PC-9 (cell line): Measurements from ENCODE around the gene INPP5A. TPM values are rescaled to one million over a fixed set of nuclear protein-coding genes. Genes with fewer than 3 reads are reported as not detected.

Experiments used
- BruUV-seq: library from RNA; stranded (reverse); fragments of 400-500 nt; replicated peaks from 2 replicates; lab custom pipeline; 2021; lab: Mats Ljungman, UMichigan
- CTCF ChIA-PET: fragments of 300-600 bp; sonication (Branson Sonifier 250); formaldehyde crosslinking; loops from one replicate; lab custom pipeline; 2022; ENCODE audit warnings: antibody characterized with exemption; lab: Charles Lee
- POLR2A ChIA-PET: fragments of 300-600 bp; sonication (Branson Sonifier 250); formaldehyde crosslinking; loops from one replicate; lab custom pipeline; 2022; ENCODE audit warnings: antibody characterized with exemption; ENCODE audit not compliant: unreplicated experiment; lab: Charles Lee
- DNase-seq, 2 experiments: peaks; one replicate each; pipeline versions ENCODE4 v3.0.0 to v3.0.0-alpha.2; 2015 to 2022; ENCODE audit warnings: mixed read lengths in 1 of 2
- H2AFZ ChIP-seq: fragments of 200-600 bp; sonication (generic); 2 replicates; pipeline ENCODE4 v1.8.1; 2017; ENCODE audit warnings: antibody characterized with exemption
- H3F3A ChIP-seq: fragments of 200-600 bp; sonication (generic); 2 replicates; pipeline ENCODE4 v1.8.1; 2017; ENCODE audit warnings: antibody characterized with exemption, mild to moderate bottlenecking, low read depth; ENCODE audit not compliant: insufficient read depth
- H3K27ac ChIP-seq: fragments of 200-600 bp; sonication (generic); 2 replicates; pipeline ENCODE4 v1.6.1; 2016; ENCODE audit warnings: mixed run types
- H3K27me3 ChIP-seq: fragments of 200-600 bp; sonication (generic); 2 replicates; pipeline ENCODE4 v1.6.1; 2016; ENCODE audit warnings: low read depth, mixed run types; ENCODE audit not compliant: insufficient read depth
- H3K36me3 ChIP-seq: fragments of 200-600 bp; sonication (generic); 2 replicates; pipeline ENCODE4 v1.6.1; 2016; ENCODE audit warnings: low read depth, mixed run types
- H3K4me1 ChIP-seq: fragments of 200-600 bp; sonication (generic); replicated peaks from 2 replicates; pipeline ENCODE4 v1.6.1; 2016; ENCODE audit warnings: mixed run types; ENCODE audit not compliant: insufficient read depth
- H3K4me2 ChIP-seq: fragments of 200-600 bp; sonication (generic); 2 replicates; pipeline ENCODE4 v1.6.1; 2017; ENCODE audit warnings: mixed run types
- H3K4me3 ChIP-seq: fragments of 200-600 bp; sonication (generic); 2 replicates; pipeline ENCODE4 v1.6.1; 2016; ENCODE audit warnings: mixed run types
- H3K79me2 ChIP-seq: fragments of 200-600 bp; sonication (generic); 2 replicates; pipeline ENCODE4 v1.6.1; 2017; ENCODE audit warnings: low read depth, mixed run types
- H3K9me2 ChIP-seq: fragments of 200-600 bp; sonication (generic); 2 replicates; pipeline ENCODE4 v1.8.1; 2017; ENCODE audit warnings: mild to moderate bottlenecking; ENCODE audit not compliant: insufficient read depth
- H3K9me3 ChIP-seq: fragments of 200-600 bp; sonication (generic); 2 replicates; pipeline ENCODE4 v1.8.1; 2016; ENCODE audit warnings: low read depth; ENCODE audit not compliant: insufficient read depth
- H4K20me1 ChIP-seq: fragments of 200-600 bp; sonication (generic); 2 replicates; pipeline ENCODE4 v1.8.1; 2017; ENCODE audit not compliant: insufficient read depth
- EZH2 ChIP-seq: fragments of 200-600 bp; sonication (generic); IDR thresholded peaks from 2 replicates; pipeline ENCODE4 v1.8.0; 2017; ENCODE audit warnings: antibody characterized with exemption, low read depth
- intact Hi-C: fragments of 100-400 bp; cut with micrococcal nuclease; formaldehyde crosslinking; loops from one replicate; pipeline ENCODE4 v1.10.0; 2022; ENCODE audit not compliant: unreplicated experiment
- total RNA-seq: library from RNA; stranded (reverse); gene quantifications from 2 replicates; pipeline ENCODE4 v1.2.3, GENCODE V29; 2021
- TF ChIP-seq, protein P1 (sequence below): fragments of 200-600 bp; sonication (generic); conservative IDR thresholded peaks from 2 replicates; pipeline ENCODE4 v1.6.1; 2017; ENCODE audit warnings: mixed run types, antibody characterized with exemption, mild to moderate bottlenecking, moderate library complexity

Gene INPP5A
- total RNA-seq, 1 experiment from 2014 or later, result 18.4 TPM

GRCh38 chr10:132613566-132614348 is 76.2 kb downstream of the INPP5A start:
- CTCF ChIA-PET, result no interaction called here
- BruUV-seq, result no TSS peak

GRCh38 chr10:132614431-132615340 is 77.1 kb downstream of the INPP5A start:
- TF ChIP-seq, protein P1, sequence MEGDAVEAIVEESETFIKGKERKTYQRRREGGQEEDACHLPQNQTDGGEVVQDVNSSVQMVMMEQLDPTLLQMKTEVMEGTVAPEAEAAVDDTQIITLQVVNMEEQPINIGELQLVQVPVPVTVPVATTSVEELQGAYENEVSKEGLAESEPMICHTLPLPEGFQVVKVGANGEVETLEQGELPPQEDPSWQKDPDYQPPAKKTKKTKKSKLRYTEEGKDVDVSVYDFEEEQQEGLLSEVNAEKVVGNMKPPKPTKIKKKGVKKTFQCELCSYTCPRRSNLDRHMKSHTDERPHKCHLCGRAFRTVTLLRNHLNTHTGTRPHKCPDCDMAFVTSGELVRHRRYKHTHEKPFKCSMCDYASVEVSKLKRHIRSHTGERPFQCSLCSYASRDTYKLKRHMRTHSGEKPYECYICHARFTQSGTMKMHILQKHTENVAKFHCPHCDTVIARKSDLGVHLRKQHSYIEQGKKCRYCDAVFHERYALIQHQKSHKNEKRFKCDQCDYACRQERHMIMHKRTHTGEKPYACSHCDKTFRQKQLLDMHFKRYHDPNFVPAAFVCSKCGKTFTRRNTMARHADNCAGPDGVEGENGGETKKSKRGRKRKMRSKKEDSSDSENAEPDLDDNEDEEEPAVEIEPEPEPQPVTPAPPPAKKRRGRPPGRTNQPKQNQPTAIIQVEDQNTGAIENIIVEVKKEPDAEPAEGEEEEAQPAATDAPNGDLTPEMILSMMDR, result no peak
- TF ChIP-seq EZH2, result no peak
- no TSS peak for BruUV-seq
- POLR2A ChIA-PET, result no interaction called here
- no peaks in the 10 kb centered on the region for H4K20me1 ChIP-seq
- CTCF ChIA-PET, result no interaction called here
- DNase-seq, result no peak
- no peaks in the 10 kb centered on the region for H3K4me1 ChIP-seq
- intact Hi-C loops, result no loop called here
- no peak overlapping the region for H3K4me2 ChIP-seq
- no peaks in the 10 kb centered on the region for H3K27me3 ChIP-seq
- no peak overlapping the region for H2AFZ ChIP-seq
- no peak overlapping the region for H3K27ac ChIP-seq
- H3F3A ChIP-seq, result no peaks in the 10 kb centered on the region
- H3K4me3 ChIP-seq, result no peak overlapping the region
- H3K36me3 ChIP-seq, result no peaks in the 10 kb centered on the region
- no peaks in the 10 kb centered on the region for H3K9me2 ChIP-seq
- no peaks in the 10 kb centered on the region for H3K9me3 ChIP-seq
- H3K79me2 ChIP-seq, result no peaks in the 10 kb centered on the region

More at GRCh38 chr10:132613566-132614348, 76.2 kb downstream of the INPP5A start:
- no peak for DNase-seq
- H3K36me3 ChIP-seq, result no peaks in the 10 kb centered on the region
- no peaks in the 10 kb centered on the region for H3F3A ChIP-seq
- no peak overlapping the region for H3K27ac ChIP-seq
- POLR2A ChIA-PET, result no interaction called here
- H3K4me1 ChIP-seq, result no peaks in the 10 kb centered on the region
- no peak overlapping the region for H3K4me2 ChIP-seq
- no peaks in the 10 kb centered on the region for H4K20me1 ChIP-seq
- no peak for TF ChIP-seq EZH2
- TF ChIP-seq, protein P1, result no peak
- no peak overlapping the region for H2AFZ ChIP-seq
- H3K79me2 ChIP-seq, result no peaks in the 10 kb centered on the region
- intact Hi-C loops, result no loop called here
- no peak overlapping the region for H3K4me3 ChIP-seq
- no peaks in the 10 kb centered on the region for H3K9me2 ChIP-seq
- H3K9me3 ChIP-seq, result no peaks in the 10 kb centered on the region
- H3K27me3 ChIP-seq, result no peaks in the 10 kb centered on the region

DNA sequence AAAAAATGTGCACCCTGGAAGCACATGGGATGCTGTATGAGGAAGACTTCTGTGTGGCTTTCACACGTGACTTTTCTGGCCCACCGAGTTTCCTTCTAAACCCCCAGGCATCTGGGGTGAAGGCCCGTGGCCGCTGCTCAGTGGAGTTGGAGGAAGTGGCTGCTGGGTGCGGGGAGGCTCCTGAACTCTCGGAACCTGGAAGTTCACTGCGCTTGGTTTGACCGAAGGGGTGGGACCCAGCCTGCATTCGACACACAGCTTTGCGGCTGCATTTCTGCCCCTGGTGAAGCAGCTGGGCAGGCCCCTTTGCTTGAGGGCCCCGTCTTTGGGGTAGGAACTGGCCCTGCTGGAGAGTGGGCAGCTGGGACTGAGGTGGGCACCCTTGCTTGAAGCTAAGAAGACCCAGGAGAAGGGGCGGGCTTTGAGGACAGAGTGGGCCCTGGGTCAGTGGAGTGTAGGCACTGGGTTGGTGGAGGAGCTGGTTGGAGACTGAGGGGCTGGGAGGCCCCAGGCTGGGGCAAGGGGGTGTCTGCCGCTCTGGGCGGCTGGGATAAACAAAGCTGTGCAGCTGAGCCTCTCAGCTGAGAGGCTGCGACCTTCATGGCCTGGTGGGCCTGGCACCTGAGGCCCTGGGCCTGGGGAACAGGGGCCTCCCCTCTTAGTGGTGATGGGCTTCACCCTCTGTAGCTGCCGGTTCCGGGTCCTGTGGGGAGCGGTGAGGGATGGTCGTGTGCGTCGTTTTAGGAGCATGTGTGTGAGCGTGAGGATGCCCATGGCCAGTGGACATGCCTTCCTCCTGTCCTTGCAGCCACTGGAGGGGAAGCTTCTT is 78.0 kb downstream of the INPP5A start:
- no peaks in the 10 kb centered on the region for H4K20me1 ChIP-seq
- no peak overlapping the region for H3K27ac ChIP-seq
- H3F3A ChIP-seq, result no peaks in the 10 kb centered on the region
- POLR2A ChIA-PET, result no interaction called here
- CTCF ChIA-PET, result no interaction called here
- no peaks in the 10 kb centered on the region for H3K9me2 ChIP-seq
- DNase-seq, result no peak
- no TSS peak for BruUV-seq
- H3K9me3 ChIP-seq, result no peaks in the 10 kb centered on the region
- no peaks in the 10 kb centered on the region for H3K79me2 ChIP-seq
- H3K27me3 ChIP-seq, result no peaks in the 10 kb centered on the region
- H3K36me3 ChIP-seq, result no peaks in the 10 kb centered on the region
- no peak overlapping the region for H2AFZ ChIP-seq
- TF ChIP-seq EZH2, result no peak
- TF ChIP-seq, protein P1, result no peak
- H3K4me2 ChIP-seq, result no peak overlapping the region
- no peaks in the 10 kb centered on the region for H3K4me1 ChIP-seq
- intact Hi-C loops, result no loop called here
- no peak overlapping the region for H3K4me3 ChIP-seq
